Right lobe of liver (tissue), 6 donors: ENCODE data around the gene SLC15A2. TPM values are rescaled to one million over a fixed set of nuclear protein-coding genes. Genes with fewer than 3 reads are reported as not detected.
"Not testable (repeated sequence)": the region's sequence is repeated elsewhere in the genome, so short reads cannot be mapped to it uniquely, and the experiment has no call there.

Source experiments
- ATAC-seq, 4 donors: fragments of 200-7000 bp; cut with Tn5 transposase; one replicate each; pipeline ENCODE4 v1.9.1; 2020; ENCODE audit warnings: mild to moderate bottlenecking in 4 of 4, moderate library complexity in 4 of 4
- DNase-seq, 3 donors: peaks; one replicate each; pipeline ENCODE4 v3.0.0-alpha.2; 2020
- H3K27ac ChIP-seq, 3 donors: fragments of 200-600 bp; one replicate each; pipeline ENCODE4 v1.8.0; 2022
- H3K27me3 ChIP-seq, 2 donors: fragments of 200-600 bp; one replicate each; pipeline ENCODE4 v1.8.0; 2022
- H3K36me3 ChIP-seq, 4 donors: fragments of 200-600 bp; sonication (generic) in 1 of 4; one replicate each; pipeline versions ENCODE4 v1.5.1 to v1.8.0; 2017 to 2022; ENCODE audit warnings: control low read depth in 1 of 4
- H3K4me1 ChIP-seq, 4 donors: fragments of 200-600 bp; sonication (generic) in 1 of 4; one replicate each; pipeline versions ENCODE4 v1.5.1 to v1.8.0; 2017 to 2022; ENCODE audit warnings: control low read depth in 1 of 4
- H3K4me3 ChIP-seq, 3 donors: fragments of 200-600 bp; one replicate each; pipeline ENCODE4 v1.8.0; 2022
- H3K9me3 ChIP-seq, 4 donors: fragments of 200-600 bp; sonication (generic) in 1 of 4; one replicate each; pipeline versions ENCODE4 v1.5.1 to v1.8.0; 2017 to 2022; ENCODE audit warnings: control low read depth in 1 of 4
- CTCF ChIP-seq, 4 donors: fragments of 200-600 bp in 3 of 4; fragments of 450-650 bp in 1 of 4; IDR thresholded peaks; one replicate each; pipeline versions ENCODE4 v1.5.1 to v1.8.0; 2016 to 2022; ENCODE audit warnings: antibody characterized with exemption in 4 of 4, mild to moderate bottlenecking in 2 of 4
- POLR2A ChIP-seq: fragments of 450-650 bp; IDR thresholded peaks from one replicate; pipeline ENCODE4 v1.6.1; 2017; ENCODE audit warnings: antibody characterized with exemption, mild to moderate bottlenecking
- WGBS: methylation state at CpG from one replicate; pipeline ENCODE4 v1.1.6; 2018; ENCODE audit warnings: low coverage, low lambda C conversion rate; ENCODE audit not compliant: insufficient coverage; ENCODE audit errors: missing lambda C conversion rate; 5-methylcytosine and 5-hydroxymethylcytosine counted together
- intact Hi-C, 2 donors: fragments of 100-400 bp; cut with DNase I; formaldehyde crosslinking; loops; one replicate each; pipeline versions ENCODE4 v1.11.2 to v1.14.1; 2022
- long read RNA-seq: library from polyadenylated mRNA; unstranded; transcript quantifications from one replicate; pipeline ENCODE4 v2.0.0, GENCODE V29; 2019
- total RNA-seq, 6 experiments: library from RNA; depleted of rRNA in 2 of 6; stranded (reverse); fragments of >200 nt in 2 of 6; fragmentation: NEBNext Ultra II Directional in 3 of 6; extraction: Animal tissue kit (Norgen Biotek cat#: 25700) in 3 of 6; gene quantifications; one replicate each; pipeline versions ENCODE4 v1.1.0 to v1.2.4, GENCODE V29; 2016 to 2023
- donor health status: DM: no; HTN: yes; CAD: no.
- donor health status: DM: no; HTN: no; CAD: no.
- donor health status: DM: no; HTN: no; CAD: no.
- donor health status: DM: no; HTN: yes; CAD: no.
- donor health status: DM: no; HTN: yes; CAD: no.

The SLC15A2 gene
- total RNA-seq: 1 to 10 TPM in 3 of 6 experiments, under 1 TPM in 3; 0.18 to 1.7 (median 0.97) TPM
- long read RNA-seq: 0 reads

- Histone ChIP-seq H3K36me3 (no peaks in the 10 kb centered on the region), H3K4me1 (peaks cover 0 to 9% (median 0%) of the 10 kb centered on the region in 4 donors), H3K27ac (no peak within 1 kb of the TSS), H3K9me3 (no peaks in the 10 kb centered on the region), H3K4me3 (no peak within 1 kb of the TSS), H3K27me3 (no peaks in the 10 kb centered on the region)
- no peak for TF ChIP-seq POLR2A
- no peak for TF ChIP-seq CTCF (IDR thresholded peaks at IDR 0.05)
- WGBS: 45% methylated on average over 3 of the region's 3 CpGs
- intact Hi-C loops: no loop called here
- ATAC-seq: peak in 1 of 4 donors; percentile 42
- no peak for DNase-seq
Observed at GRCh38 chr3:121894301-121894990, at the start of gene SLC15A2. SLC15A2 (plus strand) TSS chr3:121894401; CDS start chr3:121894477, 76 bp downstream.

- WGBS: 100% methylated on average over 2 of the region's 7 CpGs
- ATAC-seq: no peak
Observed at GRCh38 chr3:121844892-121845291, 49.3 kb upstream of the SLC15A2 start.

GRCh38 chr3:121852256-121852655 lies 41.9 kb upstream of the SLC15A2 start:
- 86% methylated on average over 2 of the region's 2 CpGs for WGBS
- H3K27ac ChIP-seq: no peak overlapping the region
- H3K36me3 ChIP-seq: no peaks in the 10 kb centered on the region
- ATAC-seq: no peak
- H3K4me3 ChIP-seq: no peak overlapping the region
- no peaks in the 10 kb centered on the region for H3K9me3 ChIP-seq
- TF ChIP-seq POLR2A: no peak
- TF ChIP-seq CTCF (IDR thresholded peaks at IDR 0.05): no peak
- no peaks in the 10 kb centered on the region for H3K27me3 ChIP-seq
- DNase-seq: no peak
- no peaks in the 10 kb centered on the region for H3K4me1 ChIP-seq
- intact Hi-C loops: no loop called here

More at GRCh38 chr3:121844892-121845291, 49.3 kb upstream of the SLC15A2 start:
- H3K4me1 ChIP-seq: no peaks in the 10 kb centered on the region
- no peak for TF ChIP-seq CTCF (IDR thresholded peaks at IDR 0.05)
- TF ChIP-seq POLR2A: no peak
- no peak overlapping the region for H3K27ac ChIP-seq
- H3K27me3 ChIP-seq: no peaks in the 10 kb centered on the region
- H3K9me3 ChIP-seq: no peaks in the 10 kb centered on the region
- H3K36me3 ChIP-seq: no peaks in the 10 kb centered on the region
- intact Hi-C loops: no loop called here
- H3K4me3 ChIP-seq: no peak overlapping the region
- no peak for DNase-seq

- DNase-seq: no peak
- Histone ChIP-seq H3K27ac (no peak overlapping the region), H3K36me3 (no peaks in the 10 kb centered on the region), H3K9me3 (no peaks in the 10 kb centered on the region), H3K4me3 (no peak overlapping the region), H3K4me1 (no peaks in the 10 kb centered on the region), H3K27me3 (no peaks in the 10 kb centered on the region)
- WGBS: 42% methylated on average over 5 of the region's 5 CpGs
- peak in 3 of 4 donors; percentile 16 to 31 (median 18) for TF ChIP-seq CTCF (IDR thresholded peaks at IDR 0.05)
- TF ChIP-seq POLR2A: no peak
- intact Hi-C loops: no loop called here
- ATAC-seq: no peak
Observed at GRCh38 chr3:121855555-121855954, 38.6 kb upstream of the SLC15A2 start.

GRCh38 chr3:121857778-121858177 lies 36.4 kb upstream of the SLC15A2 start:
- H3K4me1 ChIP-seq, intact Hi-C loops, H3K4me3 ChIP-seq, ATAC-seq, H3K9me3 ChIP-seq, H3K36me3 ChIP-seq, H3K27me3 ChIP-seq, DNase-seq, H3K27ac ChIP-seq: not testable (repeated sequence)
- WGBS: 77% methylated on average over 3 of the region's 5 CpGs

GRCh38 chr3:121863247-121863646 lies 31.0 kb upstream of the SLC15A2 start:
- H3K4me3 ChIP-seq, H3K27me3 ChIP-seq, H3K9me3 ChIP-seq, intact Hi-C loops, ATAC-seq, H3K4me1 ChIP-seq, H3K36me3 ChIP-seq, DNase-seq, H3K27ac ChIP-seq: not testable (repeated sequence)
- WGBS: no CpG with 5 or more reads among the region's 9 CpGs
